OCI-M2 (cell line): ENCODE measurements around the gene TMEM272.
A peak's percentile ranks its signal among the peaks of the same experiment; 100 is the strongest.
"Not testable (repeated sequence)": the region's sequence is repeated elsewhere in the genome, so short reads cannot be mapped to it uniquely, and the experiment has no call there.

ENCODE experiments used
- DNase-seq: peaks from one replicate; lab custom pipeline; 2025; ENCODE audit not compliant: unreplicated experiment; lab: John Stamatoyannopoulos, UW

TMEM272 gene

GRCh38 chr13:51826606-51827005 is 18.4 kb downstream of the TMEM272 start:
- DNase-seq, result no peak

- no peak for DNase-seq
These were observed 19.2 kb downstream of the TMEM272 start for GRCh38 chr13:51825681-51826254.

GRCh38 chr13:51825165-51825592 is 19.8 kb downstream of the TMEM272 start:
- no peak for DNase-seq

- DNase-seq, result not testable (repeated sequence)
These were observed 20.3 kb downstream of the TMEM272 start for GRCh38 chr13:51824712-51825111.

- no peak for DNase-seq
These were observed 21.1 kb downstream of the TMEM272 start for GRCh38 chr13:51823863-51824262.

GRCh38 chr13:51823359-51823758 is 21.6 kb downstream of the TMEM272 start:
- no peak for DNase-seq

- no peak for DNase-seq
These were observed 22.7 kb downstream of the TMEM272 start for GRCh38 chr13:51822106-51822815.

- DNase-seq, result no peak
These were observed 23.4 kb downstream of the TMEM272 start for GRCh38 chr13:51821606-51822005.

GRCh38 chr13:51820016-51820597 is 24.9 kb downstream of the TMEM272 start:
- no peak for DNase-seq

GRCh38 chr13:51819544-51819943 is 25.4 kb downstream of the TMEM272 start:
- DNase-seq, result no peak

- DNase-seq, result no peak
These were observed 26.0 kb downstream of the TMEM272 start for GRCh38 chr13:51818781-51819511.

GRCh38 chr13:51818276-51818675 is 26.7 kb downstream of the TMEM272 start:
- no peak for DNase-seq

GRCh38 chr13:51817717-51818116 is 27.3 kb downstream of the TMEM272 start:
- no peak for DNase-seq

- DNase-seq, result no peak
These were observed 28.2 kb downstream of the TMEM272 start for GRCh38 chr13:51816604-51817249.

- no peak for DNase-seq
These were observed 29.1 kb downstream of the TMEM272 start for GRCh38 chr13:51815848-51816247.

GRCh38 chr13:51814825-51815650 is 29.9 kb downstream of the TMEM272 start:
- DNase-seq, result peak; percentile 26

- DNase-seq, result no peak
These were observed 30.9 kb downstream of the TMEM272 start for GRCh38 chr13:51814071-51814470.

- no peak for DNase-seq
These were observed 33.0 kb downstream of the TMEM272 start for GRCh38 chr13:51811920-51812451.

GRCh38 chr13:51811046-51811445 is 33.9 kb downstream of the TMEM272 start:
- no peak for DNase-seq

GRCh38 chr13:51808811-51809210 is 36.2 kb downstream of the TMEM272 start:
- no peak for DNase-seq
